KBM-7 (cell line): Measurements from ENCODE around the gene NEFH.
A peak's percentile ranks its signal among the peaks of the same experiment; 100 is the strongest.
"Not testable (repeated sequence)": the region's sequence is repeated elsewhere in the genome, so short reads cannot be mapped to it uniquely, and the experiment has no call there.

ENCODE experiments used
- DNase-seq: peaks from one replicate; pipeline ENCODE4 v3.0.0-alpha.2; 2015
- in situ Hi-C: fragments of 300-500 bp; cut with MboI; formaldehyde crosslinking; loops from 2 replicates; pipeline ENCODE4 v1.14.3; 2020; ENCODE audit warnings: low sequenced_read_pairs, low pct_unique_long_range_greater_than_20kb, mixed read lengths

NEFH gene

GRCh38 chr22:29487426-29487986, 7.5 kb downstream of the NEFH start:
- DNase-seq, result no peak
- in situ Hi-C loops, result no loop called here

- DNase-seq, in situ Hi-C loops: not testable (repeated sequence)
These were observed 9.2 kb downstream of the NEFH start for GRCh38 chr22:29489127-29489780.

- in situ Hi-C loops, result no loop called here
- no peak for DNase-seq
These were observed 11.0 kb downstream of the NEFH start for GRCh38 chr22:29491012-29491411.

GRCh38 chr22:29493636-29494035, 13.6 kb downstream of the NEFH start:
- in situ Hi-C loops, result no loop called here
- no peak for DNase-seq

- no peak for DNase-seq
- in situ Hi-C loops, result no loop called here
These were observed 19.8 kb downstream of the NEFH start for GRCh38 chr22:29499852-29500251.

GRCh38 chr22:29503811-29504372, 23.9 kb downstream of the NEFH start:
- in situ Hi-C loops, result no loop called here
- peak; percentile 52 for DNase-seq

- in situ Hi-C loops, result no loop called here
- no peak for DNase-seq
These were observed 29.3 kb downstream of the NEFH start for GRCh38 chr22:29509298-29509697.

- DNase-seq, result no peak
- in situ Hi-C loops, result no loop called here
These were observed 29.8 kb downstream of the NEFH start for GRCh38 chr22:29509815-29510214.

GRCh38 chr22:29510542-29510941, 30.5 kb downstream of the NEFH start:
- DNase-seq, result no peak
- in situ Hi-C loops, result no loop called here

- no peak for DNase-seq
- in situ Hi-C loops, result no loop called here
These were observed 31.3 kb downstream of the NEFH start for GRCh38 chr22:29511126-29511862.

- in situ Hi-C loops, result no loop called here
- no peak for DNase-seq
These were observed 32.0 kb downstream of the NEFH start for GRCh38 chr22:29512031-29512430.

GRCh38 chr22:29517215-29517908, 37.3 kb downstream of the NEFH start:
- DNase-seq, result no peak
- in situ Hi-C loops, result no loop called here

GRCh38 chr22:29518427-29518826, 38.4 kb downstream of the NEFH start:
- no peak for DNase-seq
- in situ Hi-C loops, result no loop called here

- in situ Hi-C loops, result no loop called here
- no peak for DNase-seq
These were observed 40.0 kb downstream of the NEFH start for GRCh38 chr22:29519996-29520395.

GRCh38 chr22:29520851-29521250, 40.8 kb downstream of the NEFH start:
- in situ Hi-C loops, result no loop called here
- no peak for DNase-seq

- in situ Hi-C loops, result no loop called here
- no peak for DNase-seq
These were observed 41.5 kb downstream of the NEFH start for GRCh38 chr22:29521526-29521925.

GRCh38 chr22:29523761-29524160, 43.7 kb downstream of the NEFH start:
- no peak for DNase-seq
- in situ Hi-C loops, result no loop called here

- DNase-seq, result peak; percentile 57
- in situ Hi-C loops, result no loop called here
These were observed 44.6 kb downstream of the NEFH start for GRCh38 chr22:29524442-29525191.

GRCh38 chr22:29528144-29528543, 48.1 kb downstream of the NEFH start:
- in situ Hi-C loops, result no loop called here
- DNase-seq, result no peak
